ENCODE measurements around the gene MTCL3.

Gene MTCL3

GRCh38 chr6:127484212-127484863 lies 34.8 kb downstream of the MTCL3 start:
- Histone ChIP-seq H3K36me3 (ENCODE audit: insufficient read depth, low read length, poor library complexity, severe bottlenecking) (peaks cover 32% of the 10 kb centered on the region), H3K9me3 (ENCODE audit: low read depth, low read length, poor library complexity, severe bottlenecking) (no peaks in the 10 kb centered on the region), H3K27me3 (replicated peaks; ENCODE audit: insufficient read depth, low read depth, low read length, poor library complexity) (no peaks in the 10 kb centered on the region), H3K4me3 (ENCODE audit: low read depth, low read length, poor library complexity, severe bottlenecking) (peak overlapping the region; percentile 20), H3K4me1 (ENCODE audit: insufficient read depth, low read length, poor library complexity, severe bottlenecking) (peaks cover 20% of the 10 kb centered on the region), H3K27ac (ENCODE audit: low read depth, low read length, poor library complexity, severe bottlenecking) (peak overlapping the region; percentile 58)
- peak; percentile 40 for DNase-seq (ENCODE audit: low spot score)
- CTCF ChIA-PET = interaction anchor here (1.3 kb wide), 1 partner anchor 35 kb away, joined by 3 read pairs; the partner anchor contains the start of gene MTCL3
- intact Hi-C loops (cut with micrococcal nuclease; ENCODE audit: unreplicated experiment) = no loop called here
- no TSS peak for BruUV-seq (replicated peaks)
- POLR2A ChIA-PET (ENCODE audit: low non-redundant PET) = no interaction called here
- no peak for TF ChIP-seq CTCF (conservative IDR thresholded peaks at IDR 0.05; ENCODE audit: low read depth, low read length)
- TF ChIP-seq EZH2 (IDR thresholded peaks at IDR 0.05; ENCODE audit: borderline replicate concordance, low read depth, low read length, poor library complexity, severe bottlenecking) = no peak

GRCh38 chr6:127483399-127484055 lies 35.6 kb downstream of the MTCL3 start:
- Histone ChIP-seq H3K27ac (ENCODE audit: low read depth, low read length, poor library complexity, severe bottlenecking) (peak overlapping the region; percentile 58), H3K27me3 (replicated peaks; ENCODE audit: insufficient read depth, low read depth, low read length, poor library complexity) (no peaks in the 10 kb centered on the region), H3K9me3 (ENCODE audit: low read depth, low read length, poor library complexity, severe bottlenecking) (no peaks in the 10 kb centered on the region), H3K4me1 (ENCODE audit: insufficient read depth, low read length, poor library complexity, severe bottlenecking) (peaks cover 20% of the 10 kb centered on the region), H3K4me3 (ENCODE audit: low read depth, low read length, poor library complexity, severe bottlenecking) (peak overlapping the region; percentile 20), H3K36me3 (ENCODE audit: insufficient read depth, low read length, poor library complexity, severe bottlenecking) (peaks cover 34% of the 10 kb centered on the region)
- peak; percentile 14 for DNase-seq (ENCODE audit: low spot score)
- no TSS peak for BruUV-seq (replicated peaks)
- intact Hi-C loops (cut with micrococcal nuclease; ENCODE audit: unreplicated experiment) = no loop called here
- ChIA-PET POLR2A (ENCODE audit: low non-redundant PET) (no interaction called here), CTCF (no interaction called here)
- TF ChIP-seq CTCF (conservative IDR thresholded peaks at IDR 0.05; ENCODE audit: low read depth, low read length) = no peak
- no peak for TF ChIP-seq EZH2 (IDR thresholded peaks at IDR 0.05; ENCODE audit: borderline replicate concordance, low read depth, low read length, poor library complexity, severe bottlenecking)

GRCh38 chr6:127482325-127482724 lies 36.8 kb downstream of the MTCL3 start:
- DNase-seq (ENCODE audit: low spot score) = no peak
- intact Hi-C loops (cut with micrococcal nuclease; ENCODE audit: unreplicated experiment) = no loop called here
- H3K27ac ChIP-seq (ENCODE audit: low read depth, low read length, poor library complexity, severe bottlenecking) = no peak overlapping the region

More at GRCh38 chr6:127482325-127482724, 36.8 kb downstream of the MTCL3 start:
- ChIA-PET POLR2A (ENCODE audit: low non-redundant PET) (no interaction called here), CTCF (interaction anchor here (0.6 kb wide), 1 partner anchor 33 kb away, joined by 6 read pairs; no protein-coding TSS in a partner anchor)
- peaks cover 20% of the 10 kb centered on the region for H3K4me1 ChIP-seq (ENCODE audit: insufficient read depth, low read length, poor library complexity, severe bottlenecking)
- TF ChIP-seq EZH2 (IDR thresholded peaks at IDR 0.05; ENCODE audit: borderline replicate concordance, low read depth, low read length, poor library complexity, severe bottlenecking) (no peak), CTCF (conservative IDR thresholded peaks at IDR 0.05; ENCODE audit: low read depth, low read length) (no peak)
- peaks cover 43% of the 10 kb centered on the region for H3K36me3 ChIP-seq (ENCODE audit: insufficient read depth, low read length, poor library complexity, severe bottlenecking)
- H3K27me3 ChIP-seq (replicated peaks; ENCODE audit: insufficient read depth, low read depth, low read length, poor library complexity) = no peaks in the 10 kb centered on the region
- no TSS peak for BruUV-seq (replicated peaks)
- no peaks in the 10 kb centered on the region for H3K9me3 ChIP-seq (ENCODE audit: low read depth, low read length, poor library complexity, severe bottlenecking)
- no peak overlapping the region for H3K4me3 ChIP-seq (ENCODE audit: low read depth, low read length, poor library complexity, severe bottlenecking)
